GM18499 (cell line): ENCODE measurements around the gene LIX1L.
A peak's percentile ranks its signal among the peaks of the same experiment; 100 is the strongest.

Source experiments
- ATAC-seq: cut with Tn5 transposase; IDR thresholded peaks from one replicate; pipeline ENCODE4 v1.9.1; 2021; ENCODE audit warnings: moderate number of reproducible peaks; ENCODE audit not compliant: insufficient read depth, unreplicated experiment

LIX1L gene

DNA sequence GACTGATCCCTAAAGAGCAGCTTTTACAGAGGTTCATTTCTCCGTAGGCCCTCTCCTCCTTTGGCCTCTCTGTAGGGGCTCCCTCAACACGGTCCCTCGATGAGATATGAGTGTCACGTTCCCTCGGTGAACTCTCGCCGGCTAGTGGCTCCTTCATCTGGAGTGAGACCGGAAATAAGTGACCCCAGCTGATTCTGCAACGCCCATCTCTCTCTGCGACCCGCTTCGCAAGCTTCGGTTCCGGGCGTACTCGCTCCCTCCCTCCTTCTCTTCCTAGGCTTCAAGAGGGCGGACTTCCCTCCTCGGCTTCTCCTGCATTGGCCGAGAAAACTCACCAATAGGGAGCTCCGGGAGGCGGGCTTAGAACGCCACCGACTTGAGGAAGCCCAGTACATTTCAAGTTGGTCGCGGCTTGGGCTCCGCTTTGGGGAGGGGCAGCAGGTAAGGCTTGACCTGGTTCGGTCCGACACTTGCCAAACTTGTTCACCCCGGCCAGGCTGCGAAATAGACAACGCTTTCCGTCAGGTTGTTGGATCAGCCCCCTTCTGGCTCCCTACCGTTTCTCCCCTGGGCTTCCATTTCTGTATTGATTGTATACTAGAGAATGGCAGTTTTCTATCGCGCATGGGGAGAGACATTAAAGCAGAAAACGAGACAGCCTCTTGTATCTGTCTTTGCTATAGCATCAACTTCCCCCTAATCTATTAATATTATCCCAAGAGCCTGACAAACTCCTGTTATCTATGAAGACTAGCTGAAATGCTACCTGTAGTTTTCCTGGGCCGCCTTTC is 6.7 kb upstream of the LIX1L start, which contains the start of the genes ANKRD34A and POLR3GL:
ANKRD34A (minus strand) TSS at position 248 of the 791 bp plus-strand sequence. CDS start 2,816 bp downstream, outside the sequence.
POLR3GL (plus strand) TSS at position 363 of the 791 bp plus-strand sequence. CDS start 10,176 bp downstream, outside the sequence.
- ATAC-seq, result peak; percentile 64

DNA sequence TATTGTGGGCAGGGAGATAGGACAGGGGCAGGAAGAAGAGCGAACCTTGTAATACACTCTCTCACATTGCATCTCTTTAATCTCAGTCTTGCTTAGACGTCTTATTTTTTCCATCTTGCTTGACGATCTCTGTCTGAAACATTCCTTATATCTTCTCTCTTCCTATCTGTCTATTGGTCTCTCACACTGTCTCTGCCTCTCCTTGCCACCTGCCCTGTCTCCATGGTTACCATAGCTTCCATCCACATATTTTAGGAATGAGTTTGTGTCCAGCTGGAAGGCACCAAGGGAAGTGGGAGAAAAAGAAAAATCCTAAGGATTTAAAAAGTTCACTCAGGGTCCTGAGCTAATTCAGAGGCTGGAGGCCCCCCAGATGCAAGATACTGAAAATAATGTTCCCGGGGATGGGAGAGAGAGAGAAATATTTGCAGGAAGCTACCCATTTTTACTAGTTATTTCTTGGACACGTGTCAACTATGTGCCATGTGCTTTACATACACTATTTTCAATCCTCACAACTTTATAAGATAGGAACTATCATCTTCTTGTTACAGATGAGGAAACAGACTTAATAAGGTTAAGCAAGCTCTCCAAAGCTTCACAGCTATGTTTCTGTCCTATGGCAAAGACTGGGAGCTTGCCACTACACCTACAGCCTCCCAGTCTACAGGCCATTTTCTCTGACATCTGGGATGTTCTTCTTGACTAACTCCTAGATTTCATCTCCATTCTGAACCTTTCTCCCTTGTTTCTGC is 5.6 kb upstream of the LIX1L start:
- no peak for ATAC-seq

DNA sequence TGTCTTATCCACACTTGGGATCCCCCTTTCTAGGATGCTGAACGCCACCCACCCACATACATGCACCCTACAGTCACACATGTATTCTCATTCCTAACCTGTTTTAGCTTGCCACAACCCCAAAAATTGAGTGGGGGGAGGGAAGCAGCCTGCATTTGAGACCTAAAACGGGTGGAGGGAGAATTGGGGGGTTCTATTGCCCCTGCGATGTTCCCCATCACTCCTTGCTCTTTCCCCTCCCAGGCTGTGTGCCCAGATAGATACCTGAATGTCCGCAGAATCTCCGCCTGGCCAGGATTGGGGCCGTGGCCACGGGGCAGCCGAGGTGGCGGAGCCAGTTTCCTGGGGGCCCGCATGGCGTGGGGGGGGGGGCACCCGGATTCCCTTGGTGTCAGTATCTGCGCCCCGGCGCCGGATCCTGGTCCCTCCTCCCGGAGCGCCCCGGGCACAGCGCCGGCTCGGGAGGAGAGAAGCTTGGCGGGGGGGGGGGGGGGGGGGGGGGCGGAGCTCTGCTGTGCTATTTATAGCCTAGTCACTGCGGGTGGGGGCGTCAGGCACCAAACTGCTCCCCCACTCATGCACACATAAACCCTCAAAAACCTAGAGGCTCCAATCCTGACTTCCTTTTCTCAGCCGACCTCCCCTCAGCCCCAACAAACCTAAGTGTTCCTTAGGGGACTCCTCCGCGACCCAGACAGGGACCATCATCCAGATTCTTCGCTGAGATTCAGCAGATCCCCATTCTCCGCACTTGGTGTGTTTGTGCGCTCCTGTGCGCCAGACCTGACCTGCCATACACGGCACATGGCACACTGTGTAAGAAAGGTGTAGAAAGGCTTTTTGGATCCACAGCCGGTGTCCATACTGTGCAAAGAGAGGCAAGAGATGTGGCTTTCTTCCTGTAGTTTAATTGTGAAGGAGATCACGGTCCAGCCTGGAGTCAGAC is 4.6 kb upstream of the LIX1L start:
- no peak for ATAC-seq

DNA sequence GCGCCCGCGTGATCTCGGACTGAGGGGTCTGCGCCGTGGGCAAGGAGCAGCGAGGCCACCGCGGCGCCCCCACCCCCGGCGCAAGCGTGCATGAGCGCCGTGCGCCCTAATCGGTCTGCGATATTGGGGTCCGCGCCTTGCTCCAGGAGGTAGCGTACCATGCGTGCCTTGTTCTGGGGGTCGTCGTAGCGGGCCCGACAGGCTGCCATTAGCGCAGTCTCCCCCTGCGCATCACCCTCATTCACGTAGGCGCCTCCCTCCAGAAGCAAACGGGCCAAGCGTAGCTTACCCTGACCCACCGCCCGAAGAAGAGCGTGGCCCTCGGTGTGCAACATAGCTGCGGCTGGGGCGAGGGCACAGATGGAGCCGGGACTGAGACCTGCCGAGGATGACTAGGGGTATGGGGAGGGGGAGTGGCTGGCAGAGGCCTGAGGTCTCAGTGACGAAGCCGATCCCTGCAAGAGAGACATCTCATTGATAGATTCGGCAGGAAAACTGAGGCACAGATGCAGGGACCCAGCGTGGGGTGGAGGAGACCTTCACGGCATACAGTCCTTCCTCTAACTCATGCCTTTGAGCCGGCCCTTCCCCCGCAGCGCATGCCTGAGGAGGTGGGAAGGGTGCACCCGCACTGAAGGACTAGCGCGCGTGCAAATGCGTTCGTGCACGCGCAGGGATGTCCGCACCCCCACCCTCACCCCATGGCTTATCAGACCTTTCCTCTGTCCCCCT is 3.8 kb upstream of the LIX1L start:
- no peak for ATAC-seq

DNA sequence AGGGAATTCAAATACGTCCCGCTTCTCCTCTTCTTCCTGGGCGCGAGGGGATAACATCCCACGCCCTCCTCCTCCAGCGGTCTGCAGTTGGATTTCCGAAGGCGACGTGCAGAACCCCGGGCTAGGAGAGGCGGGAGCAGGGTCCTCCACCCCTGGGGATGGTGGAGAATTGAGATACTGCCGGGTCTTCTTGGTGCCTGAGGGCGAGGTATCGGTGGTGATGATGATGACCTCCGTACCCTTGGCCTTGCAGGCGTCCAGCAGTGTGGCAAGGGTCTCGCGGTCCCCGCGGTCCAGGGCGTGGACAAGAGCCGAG is 3.2 kb upstream of the LIX1L start:
- ATAC-seq, result no peak

DNA sequence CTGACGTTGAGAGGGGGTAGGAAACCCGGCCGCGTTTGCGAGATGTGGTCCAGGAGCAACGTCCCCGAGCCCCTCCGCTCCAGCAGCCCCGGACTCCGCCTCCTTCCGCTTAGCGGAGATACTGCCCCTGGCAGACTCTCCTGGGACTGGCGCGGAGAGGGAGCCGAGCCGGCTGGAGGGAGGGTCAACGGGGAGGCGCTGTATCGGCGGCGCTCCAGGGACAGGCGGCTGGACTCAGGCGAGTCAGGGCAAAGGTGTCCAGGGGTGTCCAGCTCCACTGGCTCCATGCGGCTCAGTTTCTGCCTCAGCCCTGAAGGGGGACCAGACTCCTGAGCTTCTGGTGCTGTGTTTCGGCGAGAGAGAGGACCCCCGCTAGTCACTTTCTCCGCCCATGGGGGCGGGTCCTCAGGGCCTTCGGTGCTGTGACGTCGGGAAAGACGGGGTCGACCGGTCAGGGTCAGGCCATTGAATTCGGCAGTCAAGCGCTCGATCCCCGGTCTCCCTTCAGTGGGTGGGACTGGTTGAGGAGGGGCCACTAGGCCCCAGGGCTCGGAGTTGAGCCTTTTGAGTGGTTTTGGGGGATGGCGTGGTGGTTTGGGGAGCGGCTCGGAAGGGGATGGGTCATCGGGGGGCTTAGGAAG is 2.8 kb upstream of the LIX1L start:
- no peak for ATAC-seq

DNA sequence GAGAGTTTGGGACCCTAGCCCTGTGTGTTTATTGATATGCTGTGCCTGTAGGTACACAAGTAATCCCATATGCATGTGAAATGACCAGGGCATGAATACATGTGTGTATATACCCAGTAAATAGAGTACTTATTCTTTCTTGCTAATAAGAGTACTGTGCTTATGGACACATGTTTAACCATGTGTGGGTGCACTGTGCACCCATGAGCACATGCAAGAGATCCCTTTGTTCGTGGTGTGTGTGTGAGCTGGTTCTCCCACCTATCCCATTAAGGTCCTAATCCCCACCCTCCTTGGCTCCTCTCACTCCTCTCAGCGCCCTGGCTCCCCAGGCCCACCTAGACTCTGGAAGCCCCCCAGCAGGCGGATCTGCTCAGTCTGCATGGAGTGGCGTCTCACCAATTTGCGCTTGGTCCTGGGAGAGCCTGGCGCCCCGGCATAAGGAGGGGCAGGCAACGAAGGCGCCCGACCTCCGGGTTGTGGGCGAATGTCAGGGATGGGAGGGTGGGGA is 2.2 kb upstream of the LIX1L start:
- no peak for ATAC-seq

DNA sequence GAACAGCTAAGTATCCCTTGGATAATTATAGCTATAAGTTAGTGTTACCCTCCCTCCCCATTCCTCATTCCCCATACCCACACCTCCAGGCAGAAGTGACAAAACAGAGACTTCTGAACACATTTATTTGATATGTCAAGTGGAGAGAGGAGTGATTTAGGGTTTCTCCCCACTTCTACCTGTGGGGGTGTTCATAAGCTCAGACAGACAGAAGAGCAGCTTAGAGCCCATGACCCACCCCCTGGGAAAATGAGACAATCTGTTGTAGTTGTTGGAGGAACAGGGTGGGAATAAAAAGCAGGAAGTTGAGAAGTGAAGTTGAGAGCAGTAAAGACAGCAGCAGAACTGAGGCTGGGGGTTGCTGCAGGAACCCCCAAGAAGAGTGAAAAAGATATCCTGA is 1.5 kb upstream of the LIX1L start:
- ATAC-seq, result no peak

DNA sequence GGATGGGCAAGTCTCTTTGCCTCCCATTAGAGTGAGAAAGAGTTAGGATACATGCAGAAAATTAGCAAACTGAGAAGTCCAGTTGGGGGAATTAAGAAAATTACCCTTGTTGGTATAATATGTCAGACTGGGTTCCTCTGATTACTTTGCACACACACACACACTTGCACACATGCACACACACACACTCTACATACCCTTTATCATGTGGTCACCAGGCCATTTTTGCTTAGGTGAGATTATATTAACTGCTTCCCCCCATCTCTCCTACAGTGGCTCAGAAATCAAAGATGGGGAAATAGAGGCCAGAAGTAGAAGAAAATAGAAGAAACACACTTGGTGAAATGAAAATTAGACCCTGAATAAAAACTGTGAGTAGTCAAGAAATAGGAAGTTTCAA is 917 bp upstream of the LIX1L start:
- ATAC-seq, result no peak

DNA sequence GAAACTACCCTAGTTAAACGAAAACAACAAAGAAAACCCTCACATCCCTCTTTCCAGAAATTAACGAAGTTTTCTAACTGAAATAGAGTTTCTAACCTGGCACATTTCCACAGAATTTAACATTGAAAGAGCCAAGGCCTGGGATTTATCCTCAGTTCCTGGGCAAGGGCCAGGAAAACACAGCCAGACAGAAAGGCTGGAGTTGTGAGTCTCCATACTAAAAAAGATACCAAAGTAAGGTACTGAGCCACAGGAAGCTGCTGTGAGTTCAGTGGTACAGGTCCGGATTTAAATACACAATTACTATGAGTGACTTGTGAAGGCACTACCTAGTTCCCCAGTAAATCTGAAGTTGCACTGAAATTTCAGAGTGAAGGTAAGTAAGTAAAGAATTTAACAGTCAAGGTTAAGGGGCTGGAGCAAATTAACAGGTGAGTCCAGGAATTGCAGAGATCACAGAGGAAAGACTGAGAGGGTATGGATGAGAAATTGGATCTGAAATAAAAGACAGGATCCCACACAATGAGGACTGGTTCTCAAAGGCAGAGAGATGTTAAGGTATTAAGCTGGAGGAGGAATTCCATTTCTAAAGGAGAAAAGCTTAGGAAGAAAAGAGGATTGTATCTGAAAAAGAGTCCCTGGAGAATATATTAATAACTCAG is 905 bp downstream of the LIX1L start:
- ATAC-seq, result no peak

DNA sequence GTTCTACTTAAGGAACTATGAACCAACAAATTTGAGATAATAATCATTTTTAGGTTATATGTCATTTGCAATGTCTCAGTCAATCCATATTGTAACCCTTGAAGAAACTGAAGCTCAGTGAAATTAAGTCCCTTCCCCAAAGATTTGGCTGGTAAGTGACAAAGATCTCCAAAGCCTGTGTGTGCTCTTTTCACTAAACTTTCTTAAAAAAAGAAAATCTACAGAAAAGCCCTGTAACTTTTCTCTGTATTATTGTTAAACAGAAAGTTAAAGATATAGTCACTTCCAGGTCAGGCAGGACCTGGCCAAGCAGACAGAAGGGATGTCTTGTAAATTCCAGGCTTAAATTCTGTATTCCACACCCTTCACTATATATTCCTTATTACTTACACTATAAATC is 1.5 kb downstream of the LIX1L start:
- ATAC-seq, result no peak

DNA sequence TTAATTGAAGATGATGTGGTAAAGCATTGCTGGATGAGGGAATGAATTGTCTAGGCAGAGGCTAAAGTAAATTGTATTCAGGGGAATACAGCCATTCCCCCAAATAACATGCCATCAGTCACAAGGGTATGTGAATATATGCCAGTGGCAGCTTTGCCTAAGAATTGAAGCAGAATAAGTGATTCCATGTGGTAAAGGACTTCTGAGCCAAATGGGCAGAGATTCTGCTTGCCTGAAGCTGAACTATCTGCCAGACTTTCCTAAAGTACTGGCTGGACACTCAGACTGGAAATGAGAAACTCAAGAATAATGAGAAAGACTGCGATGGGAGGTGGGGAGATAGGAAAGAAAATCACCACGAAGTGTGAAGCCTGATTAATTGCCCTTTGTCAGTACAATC is 2.4 kb downstream of the LIX1L start:
- ATAC-seq, result no peak

DNA sequence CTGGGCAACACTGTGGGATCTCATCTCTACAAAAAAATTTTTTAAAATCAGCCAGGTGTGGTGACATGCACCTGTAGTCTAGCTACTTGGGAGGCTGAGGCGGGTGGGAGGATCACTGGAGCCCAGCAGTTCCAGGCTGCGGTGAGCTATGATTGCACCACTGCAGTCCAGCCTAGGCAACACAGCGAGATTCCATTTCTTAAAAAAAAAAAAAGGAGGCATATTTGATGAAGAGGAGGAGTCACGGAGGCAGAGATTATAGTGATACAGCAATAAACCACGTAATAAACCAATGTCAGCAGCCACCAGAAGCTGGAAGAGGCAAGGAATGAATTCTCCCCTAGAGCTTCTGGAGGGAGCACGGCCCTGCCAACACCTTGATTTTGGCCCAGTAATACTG is 4.0 kb downstream of the LIX1L start:
- no peak for ATAC-seq

DNA sequence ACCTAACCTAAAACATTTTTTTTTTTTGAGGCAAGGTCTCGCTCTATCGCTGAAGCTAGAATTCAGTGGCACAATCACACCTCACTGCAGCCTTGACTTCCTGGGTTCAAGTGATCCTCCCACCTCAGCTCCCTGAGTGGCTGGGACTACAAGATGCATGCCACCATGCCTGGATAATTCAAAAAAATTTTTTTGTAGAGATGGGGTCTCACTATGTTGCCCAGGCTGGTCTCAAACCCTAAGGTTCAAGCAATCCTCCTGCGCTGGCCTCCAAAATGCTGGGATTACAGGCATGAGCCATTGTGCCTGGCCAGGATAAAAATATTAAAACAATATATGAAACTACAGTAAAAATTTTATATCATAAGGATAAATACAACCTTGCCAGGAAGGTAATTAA is 4.9 kb downstream of the LIX1L start:
- no peak for ATAC-seq

DNA sequence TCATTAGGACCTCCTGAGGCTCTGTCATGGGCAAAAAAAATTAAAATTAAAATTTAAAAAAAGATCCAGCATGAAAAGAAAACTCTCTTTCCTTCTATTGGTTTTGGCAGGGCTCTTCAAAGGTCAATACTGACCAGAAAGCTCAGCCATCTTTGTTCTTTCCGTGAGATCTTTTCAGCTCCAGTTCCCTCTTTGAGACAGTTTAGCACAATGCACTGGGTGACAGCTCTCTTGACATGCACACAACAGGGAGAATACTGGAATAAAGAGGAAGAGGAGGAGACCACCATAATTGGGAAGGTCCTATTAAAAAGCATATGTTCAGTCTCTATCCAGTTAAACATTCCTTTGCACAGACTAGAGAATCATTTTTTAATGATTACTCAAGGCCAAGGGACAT is 6.3 kb downstream of the LIX1L start:
- ATAC-seq, result no peak

DNA sequence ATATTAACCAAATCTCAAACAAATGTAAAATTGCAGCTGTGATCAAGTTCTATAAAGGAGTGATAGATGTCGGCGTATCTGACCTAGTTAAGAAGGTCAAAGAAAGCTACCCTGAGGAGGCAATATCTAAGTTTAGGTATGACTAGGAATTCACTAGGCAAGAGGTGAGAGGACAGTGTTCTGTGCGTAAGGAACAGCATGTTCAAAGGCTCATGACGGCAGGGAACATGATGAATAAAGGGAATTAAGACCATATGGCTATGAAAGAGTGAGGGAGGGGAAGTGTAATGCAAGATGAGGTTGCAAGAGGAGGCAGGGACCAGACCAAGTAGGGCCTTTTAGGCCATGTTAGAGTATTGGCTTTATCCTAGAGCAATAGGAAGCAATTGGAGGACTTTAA is 8.6 kb downstream of the LIX1L start:
- ATAC-seq, result no peak

DNA sequence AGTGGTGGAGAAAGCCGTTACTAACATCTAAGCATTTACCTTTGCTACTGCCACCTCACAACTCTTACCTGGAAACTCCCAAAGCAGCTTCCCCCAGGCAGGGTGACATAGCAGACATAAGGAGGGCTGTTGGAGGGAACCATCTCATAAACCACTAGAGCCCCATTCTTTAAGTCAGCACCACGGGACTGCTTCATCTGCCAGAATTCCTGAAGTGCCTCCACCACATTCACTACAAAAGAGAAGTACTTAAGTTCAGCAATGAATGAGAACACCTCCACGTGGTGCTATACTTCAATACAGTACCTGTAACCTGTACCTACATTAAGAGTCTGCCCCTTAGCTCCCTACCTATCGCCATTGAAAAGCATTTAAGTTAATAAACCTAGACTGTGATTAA is 10.3 kb downstream of the LIX1L start:
- no peak for ATAC-seq

DNA sequence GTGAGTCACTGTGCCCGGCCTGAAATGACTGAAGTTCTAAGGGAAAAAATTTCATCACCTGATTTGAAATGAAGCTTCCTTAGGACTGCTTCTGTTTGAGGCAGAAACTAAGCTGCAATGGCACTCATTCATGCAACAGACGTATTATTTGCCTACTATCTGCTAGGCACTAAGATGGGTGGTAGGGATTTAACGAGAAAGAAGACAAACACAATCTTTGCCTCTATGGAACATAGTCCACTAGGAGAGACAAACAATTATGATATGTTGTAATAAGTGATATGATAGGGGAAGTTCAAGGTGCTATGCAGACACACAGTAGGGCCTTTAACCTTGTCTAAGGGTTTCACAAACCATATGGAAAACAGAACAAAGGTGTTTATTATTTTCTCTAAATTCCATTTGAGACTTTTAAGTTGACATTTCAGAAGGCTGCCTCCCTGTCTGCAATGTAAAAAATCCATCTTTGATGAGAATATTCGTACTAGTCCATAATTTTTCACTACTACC is 11.3 kb downstream of the LIX1L start:
- no peak for ATAC-seq

DNA sequence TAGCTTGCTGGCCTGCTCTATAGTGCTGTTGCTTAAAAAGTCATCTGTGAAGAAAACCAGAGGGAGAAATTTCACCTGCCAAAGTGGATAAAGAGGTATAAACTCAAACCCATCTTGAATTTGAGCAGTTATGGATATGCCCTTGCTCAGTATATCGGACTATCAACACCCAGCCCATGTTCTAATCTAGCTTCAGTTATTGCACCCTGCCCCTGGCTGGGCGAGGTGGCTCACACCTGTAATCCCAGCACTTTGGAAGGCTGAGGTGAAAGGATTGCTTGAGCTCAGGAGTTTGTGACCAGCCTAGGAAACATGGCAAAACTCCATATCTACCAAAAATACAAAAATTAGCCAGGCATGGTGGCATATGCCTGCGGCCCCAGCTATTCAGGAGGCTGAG is 13.3 kb downstream of the LIX1L start:
- ATAC-seq, result no peak
